HepG2 (cell line): Measurements from ENCODE around the gene HNRNPF. TPM values are rescaled to one million over a fixed set of nuclear protein-coding genes. Genes with fewer than 3 reads are reported as not detected.

ENCODE experiments used
- ATF1 ChIP-seq: IDR thresholded peaks from 2 replicates; pipeline ENCODE4 v1.6.1; 2016; ENCODE audit warnings: mild to moderate bottlenecking, control low read depth
- FOXA3 ChIP-seq: IDR thresholded peaks from 2 replicates; pipeline ENCODE4 v1.6.1; 2016; ENCODE audit warnings: missing genetic modification reagents, missing compliant biosample characterization
- HOXA5 ChIP-seq: sonication (generic); formaldehyde crosslinking; IDR thresholded peaks from 2 replicates; pipeline ENCODE4 v1.4.0; 2020; ENCODE audit warnings: missing genetic modification reagents
- KLF16 ChIP-seq, 2 experiments: sonication (generic) in 1 of 2; formaldehyde crosslinking in 1 of 2; IDR thresholded peaks; 2 replicates each; pipeline versions ENCODE4 v1.6.1 to v1.8.0; 2016 to 2023; ENCODE audit warnings: missing genetic modification reagents in 2 of 2, missing compliant biosample characterization in 1 of 2
- MAZ ChIP-seq, 2 experiments: sonication (generic) in 1 of 2; formaldehyde crosslinking in 1 of 2; IDR thresholded peaks; 2 replicates each; pipeline versions ENCODE4 v1.5.0 to v1.6.1; 2012 to 2020; ENCODE audit warnings: low read depth in 2 of 2, mild to moderate bottlenecking in 2 of 2, borderline replicate concordance in 1 of 2, improper control_type of control experiment in 1 of 2, low read length in 1 of 2, missing genetic modification reagents in 1 of 2, moderate library complexity in 1 of 2
- NCOA5 ChIP-seq: sonication (generic); formaldehyde crosslinking; IDR thresholded peaks from 2 replicates; pipeline ENCODE4 v1.4.0; 2020; ENCODE audit warnings: missing genetic modification reagents
- PAWR ChIP-seq: sonication (generic); formaldehyde crosslinking; IDR thresholded peaks from 2 replicates; pipeline ENCODE4 v1.4.0; 2020; ENCODE audit warnings: missing genetic modification reagents, mild to moderate bottlenecking, borderline replicate concordance
- PHF21A ChIP-seq: sonication (generic); formaldehyde crosslinking; IDR thresholded peaks from 2 replicates; pipeline ENCODE4 v1.5.0; 2020; ENCODE audit warnings: mild to moderate bottlenecking, missing genetic modification reagents
- PLRG1 ChIP-seq: fragments of 450-650 bp; conservative IDR thresholded peaks from 2 replicates; pipeline ENCODE4 v1.6.1; 2016
- RFX5 ChIP-seq: IDR thresholded peaks from 2 replicates; pipeline ENCODE4 v1.6.1; 2011; ENCODE audit warnings: low read depth, low read length, improper control_type of control experiment
- TBL1XR1 ChIP-seq: fragments of 150-350 bp; IDR thresholded peaks from 2 replicates; pipeline ENCODE4 v1.6.1; 2014; ENCODE audit warnings: borderline replicate concordance, low read length; ENCODE audit not compliant: partially characterized antibody
- TSC22D2 ChIP-seq: sonication (generic); formaldehyde crosslinking; IDR thresholded peaks from 2 replicates; pipeline ENCODE4 v1.5.1; 2020; ENCODE audit warnings: missing genetic modification reagents, mild to moderate bottlenecking, borderline replicate concordance
- U2AF2 ChIP-seq: fragments of 200-400 bp; formaldehyde crosslinking; IDR thresholded peaks from 2 replicates; pipeline ENCODE4 v1.6.1; 2017; ENCODE audit warnings: low read depth, mild to moderate bottlenecking, low read length
- ZNF343 ChIP-seq: sonication (generic); formaldehyde crosslinking; IDR thresholded peaks from 2 replicates; pipeline ENCODE4 v1.4.0; 2020; ENCODE audit warnings: mild to moderate bottlenecking, missing genetic modification reagents
- ZNF354B ChIP-seq: sonication (generic); formaldehyde crosslinking; IDR thresholded peaks from 2 replicates; pipeline ENCODE4 v1.8.0; 2022; ENCODE audit warnings: mild to moderate bottlenecking, missing genetic modification reagents
- ZNF431 ChIP-seq: sonication (generic); formaldehyde crosslinking; IDR thresholded peaks from 2 replicates; pipeline ENCODE4 v1.9.0; 2022; ENCODE audit warnings: missing genetic modification reagents, low read depth, mild to moderate bottlenecking, borderline replicate concordance
- ZNF615 ChIP-seq: sonication (generic); formaldehyde crosslinking; IDR thresholded peaks from 2 replicates; pipeline ENCODE4 v1.5.0; 2020; ENCODE audit warnings: mild to moderate bottlenecking, missing genetic modification reagents, borderline replicate concordance
- ZSCAN30 ChIP-seq: sonication (generic); formaldehyde crosslinking; IDR thresholded peaks from 2 replicates; pipeline ENCODE4 v1.5.0; 2020; ENCODE audit warnings: mild to moderate bottlenecking, missing genetic modification reagents
- polyA plus RNA-seq, 8 experiments: library from polyadenylated mRNA; depleted of rRNA in 3 of 8; stranded (reverse) in 7 of 8; unstranded in 1 of 8; fragments of >200 nt; fragmentation: Illumina TruSeq in 4 of 8; extraction: Trizol in 4 of 8; gene quantifications; 2 replicates each; pipeline versions ENCODE4 v1.2.1 to v1.2.3, GENCODE V29; 2011 to 2016; ENCODE audit warnings: low read depth in 4 of 8, missing spikeins in 1 of 8, mixed read lengths in 1 of 8; ENCODE audit not compliant: insufficient read depth in 1 of 8
- total RNA-seq, 5 experiments: library from RNA; depleted of rRNA; stranded (reverse); fragments of >200 nt; fragmentation: Illumina TruSeq; extraction: Trizol; gene quantifications; 2 replicates each; pipeline ENCODE4 v1.2.3, GENCODE V29; 2016; ENCODE audit warnings: low read depth in 1 of 5
- TF ChIP-seq, protein P1 (sequence below): sonication (generic); formaldehyde crosslinking; IDR thresholded peaks from 2 replicates; pipeline ENCODE4 v1.5.1; 2020; ENCODE audit warnings: missing genetic modification reagents, mild to moderate bottlenecking, borderline replicate concordance
- TF ChIP-seq, protein P2 (sequence below): sonication (generic); formaldehyde crosslinking; IDR thresholded peaks from 2 replicates; pipeline ENCODE4 v1.4.0; 2020; ENCODE audit warnings: mild to moderate bottlenecking, missing genetic modification reagents
- TF ChIP-seq, protein P3 (sequence below), 2 experiments: sonication (generic) in 1 of 2; formaldehyde crosslinking in 1 of 2; IDR thresholded peaks; 2 replicates each; pipeline versions ENCODE4 v1.4.0 to v1.6.1; 2018 to 2020; ENCODE audit warnings: missing genetic modification reagents in 2 of 2, borderline replicate concordance in 1 of 2, low read depth in 1 of 2, mild to moderate bottlenecking in 1 of 2, missing biosample characterization in 1 of 2
- TF ChIP-seq, protein P4 (sequence below): sonication (generic); formaldehyde crosslinking; IDR thresholded peaks from 2 replicates; pipeline ENCODE4 v1.4.0; 2020; ENCODE audit warnings: low read depth, mild to moderate bottlenecking, missing genetic modification reagents

HNRNPF gene
- total and polyA plus RNA-seq, 2 of the 13 experiments (the other 11 are each of a cell fraction or from before 2014, with no cell fraction given) = 166 to 308 TPM

DNA sequence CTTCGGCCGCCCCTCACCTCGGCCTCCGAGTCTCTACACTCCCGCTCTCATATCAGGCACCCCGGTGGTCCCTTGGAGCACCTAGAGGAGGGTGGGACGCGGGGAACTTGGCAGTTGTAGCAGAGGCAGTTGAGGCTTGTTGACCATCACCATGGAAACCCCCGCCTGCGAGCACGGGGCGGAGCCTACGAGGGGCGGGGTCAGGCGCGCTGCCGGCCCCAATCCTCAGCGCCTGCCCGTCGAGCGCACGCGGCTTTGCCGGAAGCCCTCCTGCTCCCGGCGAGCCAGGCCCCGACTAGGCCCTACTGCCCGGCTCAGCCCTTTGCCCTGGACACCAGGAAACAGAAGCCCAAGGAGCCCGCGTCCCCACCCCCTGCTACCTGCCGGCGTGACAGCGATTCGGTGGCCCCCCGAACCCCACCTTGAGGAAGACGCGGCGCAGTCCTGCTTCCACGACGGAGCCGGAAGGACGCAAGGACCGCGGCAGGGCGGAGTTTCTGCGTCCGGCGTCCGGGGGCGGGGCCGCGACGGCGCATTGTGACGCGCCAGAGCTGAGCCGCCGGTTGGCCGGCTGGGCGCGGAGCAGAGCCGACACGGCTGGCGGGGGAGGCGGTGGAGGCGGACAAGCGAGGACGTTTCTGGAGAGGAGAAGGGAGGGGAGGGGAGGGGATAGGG lies at the start of gene HNRNPF (continued):
- TF ChIP-seq MAZ (IDR thresholded peaks at IDR 0.05; ENCODE audit: borderline replicate concordance, low read depth, low read length) (peak; percentile 82; the same call in 1 of the 2 replicates), MAZ (CRISPR knock-in tag; IDR thresholded peaks at IDR 0.05; ENCODE audit: low read depth) (peak; percentile 83; the same call in 1 of the 2 replicates), ZNF615 (CRISPR knock-in tag) (no peak), TBL1XR1 (no peak), ZNF354B (CRISPR knock-in tag) (no peak), TSC22D2 (peak; percentile 43), ZNF343 (peak; percentile 82; the same call in 1 of the 2 replicates), ZNF431 (CRISPR knock-in tag) (peak; percentile 58; the same call in 1 of the 2 replicates), PAWR (no peak), HOXA5 (CRISPR knock-in tag) (peak; percentile 95), RFX5 (no peak), ZSCAN30 (CRISPR knock-in tag) (peak; percentile 27; the same call in 1 of the 2 replicates), FOXA3 (CRISPR knock-in tag) (no peak), PLRG1 (no peak), ATF1 (CRISPR knock-in tag) (0 out of 2 replicates have a peak, but pooled peaks have one; percentile 28), PHF21A (CRISPR knock-in tag) (no peak), U2AF2 (no peak), KLF16 (CRISPR knock-in tag; IDR thresholded peaks at IDR 0.05) (peak; percentile 52 to 83; a peak in 3 of 4 replicates), NCOA5 (no peak)
- TF ChIP-seq, protein P1, sequence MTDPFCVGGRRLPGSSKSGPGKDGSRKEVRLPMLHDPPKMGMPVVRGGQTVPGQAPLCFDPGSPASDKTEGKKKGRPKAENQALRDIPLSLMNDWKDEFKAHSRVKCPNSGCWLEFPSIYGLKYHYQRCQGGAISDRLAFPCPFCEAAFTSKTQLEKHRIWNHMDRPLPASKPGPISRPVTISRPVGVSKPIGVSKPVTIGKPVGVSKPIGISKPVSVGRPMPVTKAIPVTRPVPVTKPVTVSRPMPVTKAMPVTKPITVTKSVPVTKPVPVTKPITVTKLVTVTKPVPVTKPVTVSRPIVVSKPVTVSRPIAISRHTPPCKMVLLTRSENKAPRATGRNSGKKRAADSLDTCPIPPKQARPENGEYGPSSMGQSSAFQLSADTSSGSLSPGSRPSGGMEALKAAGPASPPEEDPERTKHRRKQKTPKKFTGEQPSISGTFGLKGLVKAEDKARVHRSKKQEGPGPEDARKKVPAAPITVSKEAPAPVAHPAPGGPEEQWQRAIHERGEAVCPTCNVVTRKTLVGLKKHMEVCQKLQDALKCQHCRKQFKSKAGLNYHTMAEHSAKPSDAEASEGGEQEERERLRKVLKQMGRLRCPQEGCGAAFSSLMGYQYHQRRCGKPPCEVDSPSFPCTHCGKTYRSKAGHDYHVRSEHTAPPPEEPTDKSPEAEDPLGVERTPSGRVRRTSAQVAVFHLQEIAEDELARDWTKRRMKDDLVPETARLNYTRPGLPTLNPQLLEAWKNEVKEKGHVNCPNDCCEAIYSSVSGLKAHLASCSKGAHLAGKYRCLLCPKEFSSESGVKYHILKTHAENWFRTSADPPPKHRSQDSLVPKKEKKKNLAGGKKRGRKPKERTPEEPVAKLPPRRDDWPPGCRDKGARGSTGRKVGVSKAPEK (CRISPR knock-in tag) = 0 out of 2 replicates have a peak, but pooled peaks have one; percentile 41
- TF ChIP-seq, protein P2, sequence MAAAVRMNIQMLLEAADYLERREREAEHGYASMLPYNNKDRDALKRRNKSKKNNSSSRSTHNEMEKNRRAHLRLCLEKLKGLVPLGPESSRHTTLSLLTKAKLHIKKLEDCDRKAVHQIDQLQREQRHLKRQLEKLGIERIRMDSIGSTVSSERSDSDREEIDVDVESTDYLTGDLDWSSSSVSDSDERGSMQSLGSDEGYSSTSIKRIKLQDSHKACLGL = peak; percentile 98
- TF ChIP-seq, protein P3, sequence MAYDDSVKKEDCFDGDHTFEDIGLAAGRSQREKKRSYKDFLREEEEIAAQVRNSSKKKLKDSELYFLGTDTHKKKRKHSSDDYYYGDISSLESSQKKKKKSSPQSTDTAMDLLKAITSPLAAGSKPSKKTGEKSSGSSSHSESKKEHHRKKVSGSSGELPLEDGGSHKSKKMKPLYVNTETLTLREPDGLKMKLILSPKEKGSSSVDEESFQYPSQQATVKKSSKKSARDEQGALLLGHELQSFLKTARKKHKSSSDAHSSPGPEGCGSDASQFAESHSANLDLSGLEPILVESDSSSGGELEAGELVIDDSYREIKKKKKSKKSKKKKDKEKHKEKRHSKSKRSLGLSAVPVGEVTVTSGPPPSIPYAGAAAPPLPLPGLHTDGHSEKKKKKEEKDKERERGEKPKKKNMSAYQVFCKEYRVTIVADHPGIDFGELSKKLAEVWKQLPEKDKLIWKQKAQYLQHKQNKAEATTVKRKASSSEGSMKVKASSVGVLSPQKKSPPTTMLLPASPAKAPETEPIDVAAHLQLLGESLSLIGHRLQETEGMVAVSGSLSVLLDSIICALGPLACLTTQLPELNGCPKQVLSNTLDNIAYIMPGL (CRISPR knock-in tag; IDR thresholded peaks at IDR 0.05; ENCODE audit: borderline replicate concordance in 1 of 2, low read depth in 1 of 2) = 0 out of 4 replicates have a peak, but pooled peaks of 1 of the 2 experiments have one; percentile 38
- TF ChIP-seq, protein P4, sequence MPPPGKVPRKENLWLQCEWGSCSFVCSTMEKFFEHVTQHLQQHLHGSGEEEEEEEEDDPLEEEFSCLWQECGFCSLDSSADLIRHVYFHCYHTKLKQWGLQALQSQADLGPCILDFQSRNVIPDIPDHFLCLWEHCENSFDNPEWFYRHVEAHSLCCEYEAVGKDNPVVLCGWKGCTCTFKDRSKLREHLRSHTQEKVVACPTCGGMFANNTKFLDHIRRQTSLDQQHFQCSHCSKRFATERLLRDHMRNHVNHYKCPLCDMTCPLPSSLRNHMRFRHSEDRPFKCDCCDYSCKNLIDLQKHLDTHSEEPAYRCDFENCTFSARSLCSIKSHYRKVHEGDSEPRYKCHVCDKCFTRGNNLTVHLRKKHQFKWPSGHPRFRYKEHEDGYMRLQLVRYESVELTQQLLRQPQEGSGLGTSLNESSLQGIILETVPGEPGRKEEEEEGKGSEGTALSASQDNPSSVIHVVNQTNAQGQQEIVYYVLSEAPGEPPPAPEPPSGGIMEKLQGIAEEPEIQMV = peak; percentile 73
